Measurements from ENCODE around the gene HPGDS.

Gene HPGDS

GRCh38 chr4:94364527-94364926 is 21.9 kb upstream of the HPGDS start:
- TF ChIP-seq CTCF (IDR thresholded peaks at IDR 0.05), result no peak

- TF ChIP-seq CTCF (IDR thresholded peaks at IDR 0.05), result no peak
Measured at GRCh38 chr4:94363136-94363655, 20.6 kb upstream of the HPGDS start.

- no peak for TF ChIP-seq CTCF (IDR thresholded peaks at IDR 0.05)
Measured at GRCh38 chr4:94359838-94360237, 17.2 kb upstream of the HPGDS start.

GRCh38 chr4:94359221-94359620 is 16.6 kb upstream of the HPGDS start:
- TF ChIP-seq CTCF (IDR thresholded peaks at IDR 0.05), result no peak

- no peak for TF ChIP-seq CTCF (IDR thresholded peaks at IDR 0.05)
Measured at GRCh38 chr4:94358101-94358500, 15.5 kb upstream of the HPGDS start.

GRCh38 chr4:94357624-94358023 is 15.0 kb upstream of the HPGDS start:
- no peak for TF ChIP-seq CTCF (IDR thresholded peaks at IDR 0.05)

- TF ChIP-seq CTCF (IDR thresholded peaks at IDR 0.05), result no peak
Measured at GRCh38 chr4:94356444-94356843, 13.8 kb upstream of the HPGDS start.

- no peak for TF ChIP-seq CTCF (IDR thresholded peaks at IDR 0.05)
Measured at GRCh38 chr4:94354474-94354896, 11.8 kb upstream of the HPGDS start.

Data from LNCAP (cell line).